Uterus (tissue), 4 donors: ENCODE measurements around the gene CILP2. TPM values are rescaled to one million over a fixed set of nuclear protein-coding genes. Genes with fewer than 3 reads are reported as not detected.

Source experiments
- DNase-seq, 2 donors: peaks; one replicate each; pipeline ENCODE4 v3.0.0-alpha.2; 2019 to 2020
- H3K27ac ChIP-seq, 2 donors: fragments of 200-600 bp; sonication (generic); 1 replicate in 1 of 2; 2 replicates in 1 of 2; pipeline ENCODE4 v1.5.1; 2016 to 2018
- H3K27me3 ChIP-seq, 2 donors: fragments of 200-600 bp; sonication (generic); one replicate each; pipeline ENCODE4 v1.5.1; 2018 to 2019; ENCODE audit warnings: control low read depth in 1 of 2
- H3K36me3 ChIP-seq, 2 donors: fragments of 200-600 bp; sonication (generic); one replicate each; pipeline ENCODE4 v1.5.1; 2019; ENCODE audit warnings: control low read depth in 1 of 2
- H3K4me1 ChIP-seq, 2 donors: fragments of 200-600 bp; sonication (generic); one replicate each; pipeline ENCODE4 v1.5.1; 2018 to 2019; ENCODE audit warnings: control low read depth in 1 of 2
- H3K4me3 ChIP-seq, 2 donors: fragments of 200-600 bp; sonication (generic); 1 replicate in 1 of 2; 2 replicates in 1 of 2; pipeline ENCODE4 v1.5.1; 2018 to 2019; ENCODE audit warnings: mild to moderate bottlenecking in 1 of 2
- H3K9me3 ChIP-seq, 2 donors: fragments of 200-600 bp; sonication (generic); one replicate each; pipeline ENCODE4 v1.5.1; 2019; ENCODE audit warnings: control low read depth in 1 of 2
- POLR2A ChIP-seq, 2 donors: fragments of 450-650 bp; IDR thresholded peaks; one replicate each; pipeline ENCODE4 v1.6.1; 2016; ENCODE audit warnings: antibody characterized with exemption in 2 of 2, mild to moderate bottlenecking in 1 of 2, moderate library complexity in 1 of 2
- intact Hi-C: fragments of 100-400 bp; cut with DNase I; formaldehyde crosslinking; loops from one replicate; pipeline ENCODE4 v1.15.1; 2023; ENCODE audit warnings: low total_unique reads
- total RNA-seq, 4 donors: library from RNA; depleted of rRNA in 3 of 4; stranded (reverse); fragments of >200 nt in 3 of 4; gene quantifications; one replicate each; pipeline versions ENCODE4 v1.1.0 to v1.2.4, GENCODE V29; 2014 to 2023
- TF ChIP-seq, protein P1 (sequence below), 4 experiments: fragments of 200-600 bp in 2 of 4; fragments of 450-650 bp in 2 of 4; sonication (generic) in 2 of 4; IDR thresholded peaks; one replicate each; pipeline ENCODE4 v1.5.1; 2016 to 2019; ENCODE audit warnings: antibody characterized with exemption in 4 of 4, mild to moderate bottlenecking in 2 of 4, moderate library complexity in 1 of 4
- donor health status: DM: yes; HTN: yes; CAD: no.

CILP2 gene
- total RNA-seq, 4 donors from 2014 or later = 0.15 to 1.2 TPM; not detected in 2

DNA sequence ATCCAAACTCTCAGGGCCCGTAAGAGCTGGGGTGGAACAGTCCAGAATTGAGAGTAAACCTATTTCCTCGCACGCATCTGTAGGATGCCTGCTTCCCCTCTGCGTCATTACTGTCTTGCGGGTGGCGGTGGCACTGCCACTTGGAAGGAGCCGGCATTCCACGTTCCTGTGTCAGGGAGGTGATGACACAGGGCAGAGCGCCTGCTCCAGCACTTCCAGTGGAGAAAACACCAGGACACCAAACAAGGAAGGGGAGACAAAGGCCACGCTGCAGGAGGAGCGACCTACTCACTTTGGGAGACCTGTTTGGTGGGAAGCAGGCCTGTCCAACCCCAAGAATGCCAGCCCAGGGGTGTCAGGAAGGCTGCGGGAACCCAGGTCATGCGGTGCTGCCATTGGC is 43.3 kb downstream of the CILP2 start:
- H3K36me3 ChIP-seq = no peaks in the 10 kb centered on the region
- no peaks in the 10 kb centered on the region for H3K9me3 ChIP-seq
- H3K27ac ChIP-seq = no peak overlapping the region
- intact Hi-C loops = no loop called here
- DNase-seq = no peak
- H3K4me1 ChIP-seq = no peaks in the 10 kb centered on the region
- TF ChIP-seq, protein P1, sequence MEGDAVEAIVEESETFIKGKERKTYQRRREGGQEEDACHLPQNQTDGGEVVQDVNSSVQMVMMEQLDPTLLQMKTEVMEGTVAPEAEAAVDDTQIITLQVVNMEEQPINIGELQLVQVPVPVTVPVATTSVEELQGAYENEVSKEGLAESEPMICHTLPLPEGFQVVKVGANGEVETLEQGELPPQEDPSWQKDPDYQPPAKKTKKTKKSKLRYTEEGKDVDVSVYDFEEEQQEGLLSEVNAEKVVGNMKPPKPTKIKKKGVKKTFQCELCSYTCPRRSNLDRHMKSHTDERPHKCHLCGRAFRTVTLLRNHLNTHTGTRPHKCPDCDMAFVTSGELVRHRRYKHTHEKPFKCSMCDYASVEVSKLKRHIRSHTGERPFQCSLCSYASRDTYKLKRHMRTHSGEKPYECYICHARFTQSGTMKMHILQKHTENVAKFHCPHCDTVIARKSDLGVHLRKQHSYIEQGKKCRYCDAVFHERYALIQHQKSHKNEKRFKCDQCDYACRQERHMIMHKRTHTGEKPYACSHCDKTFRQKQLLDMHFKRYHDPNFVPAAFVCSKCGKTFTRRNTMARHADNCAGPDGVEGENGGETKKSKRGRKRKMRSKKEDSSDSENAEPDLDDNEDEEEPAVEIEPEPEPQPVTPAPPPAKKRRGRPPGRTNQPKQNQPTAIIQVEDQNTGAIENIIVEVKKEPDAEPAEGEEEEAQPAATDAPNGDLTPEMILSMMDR (IDR thresholded peaks at IDR 0.05) = no peak
- TF ChIP-seq POLR2A (IDR thresholded peaks at IDR 0.05) = no peak
- no peak overlapping the region for H3K4me3 ChIP-seq
- no peaks in the 10 kb centered on the region for H3K27me3 ChIP-seq

DNA sequence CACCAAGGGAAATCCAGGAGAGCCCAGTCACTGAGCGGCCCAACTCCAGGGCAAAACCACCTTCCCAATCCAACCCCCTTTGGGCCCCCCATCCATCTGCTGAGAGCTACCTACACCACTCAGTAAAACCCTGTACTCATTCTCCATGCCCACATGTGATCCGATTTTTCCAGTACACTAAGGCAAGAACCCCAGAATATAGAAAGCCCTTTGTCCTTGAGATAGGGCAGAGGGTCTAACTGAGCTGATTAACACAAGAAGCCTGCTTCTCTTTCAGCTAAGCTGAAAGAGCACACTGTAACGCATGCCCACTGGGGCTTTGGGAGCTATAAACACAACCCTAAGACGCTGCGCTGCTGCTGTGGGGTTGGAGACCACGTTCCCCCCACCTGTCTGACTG is 44.4 kb downstream of the CILP2 start:
- Histone ChIP-seq H3K9me3 (no peaks in the 10 kb centered on the region), H3K36me3 (no peaks in the 10 kb centered on the region), H3K4me3 (no peak overlapping the region), H3K27ac (no peak overlapping the region), H3K27me3 (no peaks in the 10 kb centered on the region), H3K4me1 (no peaks in the 10 kb centered on the region)
- no peak for DNase-seq
- no peak for TF ChIP-seq POLR2A (IDR thresholded peaks at IDR 0.05)
- TF ChIP-seq, protein P1 (IDR thresholded peaks at IDR 0.05) = no peak
- intact Hi-C loops = no loop called here

DNA sequence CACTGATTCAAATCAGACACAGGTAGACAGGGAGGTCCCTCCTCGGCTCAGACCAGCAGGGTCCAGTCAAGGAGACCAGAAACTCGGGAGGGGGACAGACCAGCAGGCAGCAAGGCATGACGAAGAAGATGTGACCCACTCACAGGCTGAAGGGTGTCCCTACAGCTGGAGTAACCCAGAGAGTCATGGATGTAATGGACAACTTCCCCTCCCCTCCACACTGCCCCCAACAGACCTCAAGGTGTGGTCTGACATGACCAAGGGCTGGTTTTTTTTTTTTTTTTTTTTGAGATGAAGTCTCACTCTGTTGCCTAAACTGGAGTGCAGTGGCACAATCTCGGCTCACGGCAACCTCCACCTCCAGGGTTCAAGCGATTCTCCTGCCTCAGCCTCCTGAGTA is 46.3 kb downstream of the CILP2 start:
- TF ChIP-seq, protein P1 (IDR thresholded peaks at IDR 0.05) = no peak
- no peak for TF ChIP-seq POLR2A (IDR thresholded peaks at IDR 0.05)
- no peaks in the 10 kb centered on the region for H3K27me3 ChIP-seq

DNA sequence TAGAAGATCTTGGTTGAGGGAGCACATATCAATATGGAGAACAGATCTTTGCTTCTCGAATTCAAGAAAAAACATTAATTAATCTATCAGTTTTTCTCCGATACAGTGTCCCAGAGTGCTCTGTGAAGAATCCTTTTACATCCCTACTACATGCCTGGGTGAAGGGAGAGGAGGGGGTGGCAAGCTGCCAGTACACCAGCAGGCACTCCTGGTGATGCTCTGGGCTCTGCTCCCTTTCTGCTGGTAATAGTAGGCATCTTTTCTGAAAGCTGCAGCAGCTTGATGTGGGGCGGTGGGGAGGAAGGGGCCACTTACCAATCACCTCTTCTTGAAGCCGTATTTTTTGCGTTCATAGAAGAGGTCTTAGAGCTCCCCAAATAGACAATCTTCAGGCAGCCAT is 49.7 kb downstream of the CILP2 start:
- DNase-seq = no peak
- intact Hi-C loops = no loop called here
- Histone ChIP-seq H3K27me3 (no peaks in the 10 kb centered on the region), H3K4me3 (no peak overlapping the region), H3K27ac (no peak overlapping the region), H3K4me1 (no peaks in the 10 kb centered on the region), H3K36me3 (no peaks in the 10 kb centered on the region), H3K9me3 (no peaks in the 10 kb centered on the region)
- TF ChIP-seq, protein P1 (IDR thresholded peaks at IDR 0.05) = no peak
- no peak for TF ChIP-seq POLR2A (IDR thresholded peaks at IDR 0.05)

More for the DNA sequence above, 46.3 kb downstream of the CILP2 start:
- Histone ChIP-seq H3K4me1 (no peaks in the 10 kb centered on the region), H3K27ac (no peak overlapping the region), H3K36me3 (no peaks in the 10 kb centered on the region), H3K9me3 (no peaks in the 10 kb centered on the region), H3K4me3 (no peak overlapping the region)
- no peak for DNase-seq
- intact Hi-C loops = no loop called here

DNA sequence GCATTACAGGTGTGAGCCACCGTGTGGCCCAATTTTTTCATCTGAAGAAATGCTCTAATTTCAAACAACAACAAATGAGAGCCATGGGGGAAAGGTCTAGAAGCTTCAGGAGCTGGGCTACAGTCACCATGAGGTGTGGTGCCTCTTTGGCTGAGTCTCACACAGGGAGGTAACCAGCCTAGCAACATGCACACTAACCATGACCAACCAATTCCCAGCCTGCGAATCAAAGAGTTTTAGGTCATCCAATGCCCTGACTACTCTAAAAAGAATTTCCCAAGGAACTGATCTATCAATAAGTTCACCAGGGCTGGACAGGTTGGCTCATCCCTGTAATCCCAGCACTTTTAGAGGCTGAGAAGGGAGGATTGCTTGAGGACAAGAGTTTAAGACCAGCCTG is 50.5 kb downstream of the CILP2 start:
- H3K4me3 ChIP-seq = no peak overlapping the region
- H3K36me3 ChIP-seq = no peaks in the 10 kb centered on the region
- intact Hi-C loops = no loop called here
- DNase-seq = no peak
- no peak for TF ChIP-seq POLR2A (IDR thresholded peaks at IDR 0.05)
- TF ChIP-seq, protein P1 (IDR thresholded peaks at IDR 0.05) = no peak
- H3K27ac ChIP-seq = no peak overlapping the region
- H3K4me1 ChIP-seq = no peaks in the 10 kb centered on the region
- no peaks in the 10 kb centered on the region for H3K9me3 ChIP-seq
- no peaks in the 10 kb centered on the region for H3K27me3 ChIP-seq
